ENCODE measurements around the gene MMP3. TPM values are rescaled to one million over a fixed set of nuclear protein-coding genes. Genes with fewer than 3 reads are reported as not detected.

Gene MMP3
- total RNA-seq, 2 donors from 2014 or later: not detected

GRCh38 chr11:102819491-102819890 lies 23.9 kb downstream of the MMP3 start:
- Histone ChIP-seq H3K4me3 (no peak overlapping the region), H3K27ac (no peak overlapping the region), H3K27me3 (no peaks in the 10 kb centered on the region), H3K36me3 (no peaks in the 10 kb centered on the region), H3K4me1 (no peaks in the 10 kb centered on the region), H3K9me3 (no peaks in the 10 kb centered on the region)
- no peak for TF ChIP-seq CTCF (IDR thresholded peaks at IDR 0.05)
- DNase-seq (ENCODE audit: low spot score): no peak

- Histone ChIP-seq H3K4me1 (no peaks in the 10 kb centered on the region), H3K36me3 (no peaks in the 10 kb centered on the region), H3K27ac (no peak overlapping the region), H3K27me3 (no peaks in the 10 kb centered on the region), H3K4me3 (no peak overlapping the region), H3K9me3 (no peaks in the 10 kb centered on the region)
- DNase-seq (ENCODE audit: low spot score): no peak
- no peak for TF ChIP-seq CTCF (IDR thresholded peaks at IDR 0.05)
These were observed 29.9 kb downstream of the MMP3 start for GRCh38 chr11:102813484-102813883.

GRCh38 chr11:102812188-102812587 lies 31.2 kb downstream of the MMP3 start:
- no peaks in the 10 kb centered on the region for H3K9me3 ChIP-seq
- no peak overlapping the region for H3K4me3 ChIP-seq
- H3K36me3 ChIP-seq: no peaks in the 10 kb centered on the region
- no peaks in the 10 kb centered on the region for H3K27me3 ChIP-seq
- no peak for TF ChIP-seq CTCF (IDR thresholded peaks at IDR 0.05)
- H3K4me1 ChIP-seq: no peaks in the 10 kb centered on the region
- DNase-seq (ENCODE audit: low spot score): no peak
- H3K27ac ChIP-seq: no peak overlapping the region

GRCh38 chr11:102810950-102811660 lies 32.3 kb downstream of the MMP3 start:
- Histone ChIP-seq H3K27me3 (no peaks in the 10 kb centered on the region), H3K27ac (no peak overlapping the region), H3K36me3 (no peaks in the 10 kb centered on the region), H3K4me3 (no peak overlapping the region), H3K9me3 (no peaks in the 10 kb centered on the region), H3K4me1 (no peaks in the 10 kb centered on the region)
- no peak for DNase-seq (ENCODE audit: low spot score)
- TF ChIP-seq CTCF (IDR thresholded peaks at IDR 0.05): peak in 1 of 2 donors; percentile 31

- H3K27me3 ChIP-seq: no peaks in the 10 kb centered on the region
- no peak for DNase-seq (ENCODE audit: low spot score)
These were observed 33.4 kb downstream of the MMP3 start for GRCh38 chr11:102809971-102810370.

More at GRCh38 chr11:102809971-102810370, 33.4 kb downstream of the MMP3 start:
- Histone ChIP-seq H3K27ac (no peak overlapping the region), H3K4me1 (no peaks in the 10 kb centered on the region), H3K4me3 (no peak overlapping the region), H3K36me3 (no peaks in the 10 kb centered on the region), H3K9me3 (no peaks in the 10 kb centered on the region)
- TF ChIP-seq CTCF (IDR thresholded peaks at IDR 0.05): no peak

All from right atrium auricular region (tissue), 2 donors.